ENCODE measurements around the gene RALGDS. TPM values are rescaled to one million over a fixed set of nuclear protein-coding genes. Genes with fewer than 3 reads are reported as not detected.

Gene RALGDS
- total and polyA plus RNA-seq, 2 experiments from 2014 or later = 8.6 to 20.3 TPM

DNA sequence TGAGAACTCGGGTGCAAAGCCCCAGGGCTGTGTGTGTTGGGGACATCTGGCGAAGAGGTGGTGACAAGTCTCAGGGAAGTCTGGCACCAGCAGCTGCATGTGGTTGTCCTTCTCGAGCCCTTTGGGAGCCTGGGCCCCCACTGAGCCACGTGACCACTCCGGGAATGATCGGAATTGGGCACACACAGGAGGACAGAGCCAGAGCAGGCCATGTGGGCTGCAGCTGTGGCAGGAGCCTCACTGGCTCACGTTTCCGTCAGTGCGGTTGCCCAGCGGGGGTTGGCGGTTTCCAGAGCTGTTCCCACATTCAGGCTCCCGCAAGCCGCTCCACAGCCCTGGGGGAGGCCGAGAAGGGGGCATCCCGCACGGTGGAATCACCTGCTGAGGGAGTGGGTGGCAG lies 66.1 kb downstream of the RALGDS start:
- Mint-ChIP-seq H3K9me3 (no peaks in the 10 kb centered on the region), H3K27me3 (ENCODE audit: insufficient read depth, low read depth, poor library complexity) (peaks cover 5% of the 10 kb centered on the region), H3K27ac (no peak overlapping the region), H3K36me3 (ENCODE audit: low read depth) (peaks cover 58% of the 10 kb centered on the region), H3K4me3 (no peak overlapping the region), H3K4me1 (peaks cover 16% of the 10 kb centered on the region)
- H2AFZ ChIP-seq = no peak overlapping the region
- H3K9me2 ChIP-seq (ENCODE audit: insufficient read depth) = no peaks in the 10 kb centered on the region
- no peaks in the 10 kb centered on the region for H4K20me1 ChIP-seq (replicated peaks; ENCODE audit: insufficient read depth)
- H3K4me1 ChIP-seq (ENCODE audit: insufficient read depth) = peaks cover 9% of the 10 kb centered on the region
- ATAC-seq (no peak), DNase-seq (ENCODE audit: low spot score) (no peak)
- no peak overlapping the region for H3K27ac ChIP-seq (ENCODE audit: low read depth)
- H3K4me2 ChIP-seq = no peak overlapping the region
- no peaks in the 10 kb centered on the region for H3K27me3 ChIP-seq (ENCODE audit: insufficient read depth)
- 0 out of 2 replicates have a peak, but pooled peaks cover under 1% of the 10 kb centered on the region for H3K79me2 ChIP-seq (replicated peaks; ENCODE audit: insufficient read depth)
- H3K4me3 ChIP-seq = no peak overlapping the region
- 0 out of 2 replicates have a peak, but pooled peaks cover 8% of the 10 kb centered on the region for H3F3A ChIP-seq (replicated peaks; ENCODE audit: low read depth)
- TF ChIP-seq POLR2AphosphoS5 (IDR thresholded peaks at IDR 0.05; ENCODE audit: low read depth) (no peak), NANOG (IDR thresholded peaks at IDR 0.05; ENCODE audit: borderline replicate concordance) (no peak)
- TF ChIP-seq, protein P1, sequence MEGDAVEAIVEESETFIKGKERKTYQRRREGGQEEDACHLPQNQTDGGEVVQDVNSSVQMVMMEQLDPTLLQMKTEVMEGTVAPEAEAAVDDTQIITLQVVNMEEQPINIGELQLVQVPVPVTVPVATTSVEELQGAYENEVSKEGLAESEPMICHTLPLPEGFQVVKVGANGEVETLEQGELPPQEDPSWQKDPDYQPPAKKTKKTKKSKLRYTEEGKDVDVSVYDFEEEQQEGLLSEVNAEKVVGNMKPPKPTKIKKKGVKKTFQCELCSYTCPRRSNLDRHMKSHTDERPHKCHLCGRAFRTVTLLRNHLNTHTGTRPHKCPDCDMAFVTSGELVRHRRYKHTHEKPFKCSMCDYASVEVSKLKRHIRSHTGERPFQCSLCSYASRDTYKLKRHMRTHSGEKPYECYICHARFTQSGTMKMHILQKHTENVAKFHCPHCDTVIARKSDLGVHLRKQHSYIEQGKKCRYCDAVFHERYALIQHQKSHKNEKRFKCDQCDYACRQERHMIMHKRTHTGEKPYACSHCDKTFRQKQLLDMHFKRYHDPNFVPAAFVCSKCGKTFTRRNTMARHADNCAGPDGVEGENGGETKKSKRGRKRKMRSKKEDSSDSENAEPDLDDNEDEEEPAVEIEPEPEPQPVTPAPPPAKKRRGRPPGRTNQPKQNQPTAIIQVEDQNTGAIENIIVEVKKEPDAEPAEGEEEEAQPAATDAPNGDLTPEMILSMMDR (conservative IDR thresholded peaks at IDR 0.05; ENCODE audit: low read depth in 2 of 2) = no peak
- TF ChIP-seq, protein P2, sequence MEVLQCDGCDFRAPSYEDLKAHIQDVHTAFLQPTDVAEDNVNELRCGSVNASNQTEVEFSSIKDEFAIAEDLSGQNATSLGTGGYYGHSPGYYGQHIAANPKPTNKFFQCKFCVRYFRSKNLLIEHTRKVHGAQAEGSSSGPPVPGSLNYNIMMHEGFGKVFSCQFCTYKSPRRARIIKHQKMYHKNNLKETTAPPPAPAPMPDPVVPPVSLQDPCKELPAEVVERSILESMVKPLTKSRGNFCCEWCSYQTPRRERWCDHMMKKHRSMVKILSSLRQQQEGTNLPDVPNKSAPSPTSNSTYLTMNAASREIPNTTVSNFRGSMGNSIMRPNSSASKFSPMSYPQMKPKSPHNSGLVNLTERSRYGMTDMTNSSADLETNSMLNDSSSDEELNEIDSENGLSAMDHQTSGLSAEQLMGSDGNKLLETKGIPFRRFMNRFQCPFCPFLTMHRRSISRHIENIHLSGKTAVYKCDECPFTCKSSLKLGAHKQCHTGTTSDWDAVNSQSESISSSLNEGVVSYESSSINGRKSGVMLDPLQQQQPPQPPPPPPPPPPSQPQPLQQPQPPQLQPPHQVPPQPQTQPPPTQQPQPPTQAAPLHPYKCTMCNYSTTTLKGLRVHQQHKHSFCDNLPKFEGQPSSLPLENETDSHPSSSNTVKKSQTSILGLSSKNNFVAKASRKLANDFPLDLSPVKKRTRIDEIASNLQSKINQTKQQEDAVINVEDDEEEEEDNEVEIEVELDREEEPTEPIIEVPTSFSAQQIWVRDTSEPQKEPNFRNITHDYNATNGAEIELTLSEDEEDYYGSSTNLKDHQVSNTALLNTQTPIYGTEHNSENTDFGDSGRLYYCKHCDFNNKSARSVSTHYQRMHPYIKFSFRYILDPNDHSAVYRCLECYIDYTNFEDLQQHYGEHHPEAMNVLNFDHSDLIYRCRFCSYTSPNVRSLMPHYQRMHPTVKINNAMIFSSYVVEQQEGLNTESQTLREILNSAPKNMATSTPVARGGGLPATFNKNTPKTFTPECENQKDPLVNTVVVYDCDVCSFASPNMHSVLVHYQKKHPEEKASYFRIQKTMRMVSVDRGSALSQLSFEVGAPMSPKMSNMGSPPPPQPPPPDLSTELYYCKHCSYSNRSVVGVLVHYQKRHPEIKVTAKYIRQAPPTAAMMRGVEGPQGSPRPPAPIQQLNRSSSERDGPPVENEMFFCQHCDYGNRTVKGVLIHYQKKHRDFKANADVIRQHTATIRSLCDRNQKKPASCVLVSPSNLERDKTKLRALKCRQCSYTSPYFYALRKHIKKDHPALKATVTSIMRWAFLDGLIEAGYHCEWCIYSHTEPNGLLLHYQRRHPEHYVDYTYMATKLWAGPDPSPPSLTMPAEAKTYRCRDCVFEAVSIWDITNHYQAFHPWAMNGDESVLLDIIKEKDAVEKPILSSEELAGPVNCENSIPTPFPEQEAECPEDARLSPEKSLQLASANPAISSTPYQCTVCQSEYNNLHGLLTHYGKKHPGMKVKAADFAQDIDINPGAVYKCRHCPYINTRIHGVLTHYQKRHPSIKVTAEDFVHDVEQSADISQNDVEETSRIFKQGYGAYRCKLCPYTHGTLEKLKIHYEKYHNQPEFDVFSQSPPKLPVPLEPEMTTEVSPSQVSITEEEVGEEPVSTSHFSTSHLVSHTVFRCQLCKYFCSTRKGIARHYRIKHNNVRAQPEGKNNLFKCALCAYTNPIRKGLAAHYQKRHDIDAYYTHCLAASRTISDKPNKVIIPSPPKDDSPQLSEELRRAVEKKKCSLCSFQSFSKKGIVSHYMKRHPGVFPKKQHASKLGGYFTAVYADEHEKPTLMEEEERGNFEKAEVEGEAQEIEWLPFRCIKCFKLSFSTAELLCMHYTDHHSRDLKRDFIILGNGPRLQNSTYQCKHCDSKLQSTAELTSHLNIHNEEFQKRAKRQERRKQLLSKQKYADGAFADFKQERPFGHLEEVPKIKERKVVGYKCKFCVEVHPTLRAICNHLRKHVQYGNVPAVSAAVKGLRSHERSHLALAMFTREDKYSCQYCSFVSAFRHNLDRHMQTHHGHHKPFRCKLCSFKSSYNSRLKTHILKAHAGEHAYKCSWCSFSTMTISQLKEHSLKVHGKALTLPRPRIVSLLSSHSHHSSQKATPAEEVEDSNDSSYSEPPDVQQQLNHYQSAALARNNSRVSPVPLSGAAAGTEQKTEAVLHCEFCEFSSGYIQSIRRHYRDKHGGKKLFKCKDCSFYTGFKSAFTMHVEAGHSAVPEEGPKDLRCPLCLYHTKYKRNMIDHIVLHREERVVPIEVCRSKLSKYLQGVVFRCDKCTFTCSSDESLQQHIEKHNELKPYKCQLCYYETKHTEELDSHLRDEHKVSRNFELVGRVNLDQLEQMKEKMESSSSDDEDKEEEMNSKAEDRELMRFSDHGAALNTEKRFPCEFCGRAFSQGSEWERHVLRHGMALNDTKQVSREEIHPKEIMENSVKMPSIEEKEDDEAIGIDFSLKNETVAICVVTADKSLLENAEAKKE (CRISPR knock-in tag; IDR thresholded peaks at IDR 0.05) = no peak
- H3K36me3 ChIP-seq (ENCODE audit: insufficient read depth) = no peaks in the 10 kb centered on the region; the same call in 1 of the 2 replicates
